WI38 (cell line): ENCODE data around the gene PKIG.

Source experiments
- H3K4me3 ChIP-seq: 2 replicates; pipeline ENCODE4 v1.5.1; 2011; ENCODE audit warnings: low read depth, mild to moderate bottlenecking, control low read depth, low read length
- CTCF ChIP-seq: IDR thresholded peaks from 2 replicates; pipeline ENCODE4 v1.5.1; 2012; ENCODE audit warnings: low read depth, mild to moderate bottlenecking, control low read depth, low read length

PKIG gene

GRCh38 chr20:44580581-44581268, 1.7 kb upstream of the PKIG start:
- TF ChIP-seq CTCF, result no peak
- no peak overlapping the region for H3K4me3 ChIP-seq

- TF ChIP-seq CTCF, result no peak
- H3K4me3 ChIP-seq, result no peak overlapping the region
Observed at GRCh38 chr20:44581515-44581914, 864 bp upstream of the PKIG start.

GRCh38 chr20:44583157-44583556, 778 bp downstream of the PKIG start:
- TF ChIP-seq CTCF, result no peak
- peak overlapping the region; percentile 76 for H3K4me3 ChIP-seq

GRCh38 chr20:44584162-44584561, 1.8 kb downstream of the PKIG start:
- H3K4me3 ChIP-seq, result peak overlapping the region; percentile 76
- no peak for TF ChIP-seq CTCF

GRCh38 chr20:44585057-44585963, 2.9 kb downstream of the PKIG start:
- TF ChIP-seq CTCF, result no peak
- H3K4me3 ChIP-seq, result no peak overlapping the region

- H3K4me3 ChIP-seq, result no peak overlapping the region
- no peak for TF ChIP-seq CTCF
Observed at GRCh38 chr20:44586289-44586911, 4.0 kb downstream of the PKIG start.
